LNCAP (cell line): Measurements from ENCODE around the gene SLC5A10.

ENCODE experiments used
- TF ChIP-seq, protein P1 (sequence below): fragments of 450-650 bp; IDR thresholded peaks from 2 replicates; pipeline ENCODE4 v1.5.1; 2017; ENCODE audit warnings: mild to moderate bottlenecking

The SLC5A10 gene

DNA sequence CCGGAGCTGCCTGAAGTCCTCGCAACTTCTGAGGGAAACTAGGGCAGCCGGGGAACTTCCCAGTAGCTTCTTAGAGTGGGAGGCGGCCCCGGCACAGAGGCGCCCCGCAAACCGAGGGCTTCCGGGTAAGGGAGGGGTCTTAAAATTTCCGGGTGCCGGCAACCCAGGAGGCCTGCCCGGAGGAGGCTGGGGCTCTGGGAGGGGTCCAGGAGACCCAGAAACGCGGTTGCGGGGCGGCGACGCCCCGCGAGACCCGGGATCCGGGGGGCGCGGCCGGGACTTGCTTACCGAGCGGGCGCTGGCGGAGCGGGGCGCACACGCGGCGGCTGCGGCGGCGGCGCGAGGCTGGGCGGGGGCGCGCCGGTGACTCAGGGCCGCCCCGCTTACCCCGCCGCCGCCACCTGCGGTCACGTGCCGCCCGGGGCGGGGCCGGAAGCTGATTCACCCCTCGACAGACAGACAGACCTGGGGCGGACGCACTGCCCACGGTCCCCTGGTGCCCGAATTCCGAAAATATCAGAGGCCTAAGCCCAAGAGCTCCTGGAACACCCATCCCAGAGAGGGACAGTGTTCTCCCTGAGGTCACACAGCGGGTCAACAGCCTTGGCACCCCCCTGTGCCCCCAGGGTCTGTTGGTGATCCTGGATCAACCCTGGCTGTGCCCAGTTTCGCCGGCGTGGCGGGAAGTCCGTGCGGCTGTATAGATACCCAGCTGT, 52.6 kb downstream of the SLC5A10 start, which contains the start of gene FAM83G:
Gene FAM83G (minus strand): TSS at position 344 of the 716 bp plus-strand sequence. CDS start 723 bp downstream, outside the sequence.
- TF ChIP-seq, protein P1, sequence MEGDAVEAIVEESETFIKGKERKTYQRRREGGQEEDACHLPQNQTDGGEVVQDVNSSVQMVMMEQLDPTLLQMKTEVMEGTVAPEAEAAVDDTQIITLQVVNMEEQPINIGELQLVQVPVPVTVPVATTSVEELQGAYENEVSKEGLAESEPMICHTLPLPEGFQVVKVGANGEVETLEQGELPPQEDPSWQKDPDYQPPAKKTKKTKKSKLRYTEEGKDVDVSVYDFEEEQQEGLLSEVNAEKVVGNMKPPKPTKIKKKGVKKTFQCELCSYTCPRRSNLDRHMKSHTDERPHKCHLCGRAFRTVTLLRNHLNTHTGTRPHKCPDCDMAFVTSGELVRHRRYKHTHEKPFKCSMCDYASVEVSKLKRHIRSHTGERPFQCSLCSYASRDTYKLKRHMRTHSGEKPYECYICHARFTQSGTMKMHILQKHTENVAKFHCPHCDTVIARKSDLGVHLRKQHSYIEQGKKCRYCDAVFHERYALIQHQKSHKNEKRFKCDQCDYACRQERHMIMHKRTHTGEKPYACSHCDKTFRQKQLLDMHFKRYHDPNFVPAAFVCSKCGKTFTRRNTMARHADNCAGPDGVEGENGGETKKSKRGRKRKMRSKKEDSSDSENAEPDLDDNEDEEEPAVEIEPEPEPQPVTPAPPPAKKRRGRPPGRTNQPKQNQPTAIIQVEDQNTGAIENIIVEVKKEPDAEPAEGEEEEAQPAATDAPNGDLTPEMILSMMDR: no peak

DNA sequence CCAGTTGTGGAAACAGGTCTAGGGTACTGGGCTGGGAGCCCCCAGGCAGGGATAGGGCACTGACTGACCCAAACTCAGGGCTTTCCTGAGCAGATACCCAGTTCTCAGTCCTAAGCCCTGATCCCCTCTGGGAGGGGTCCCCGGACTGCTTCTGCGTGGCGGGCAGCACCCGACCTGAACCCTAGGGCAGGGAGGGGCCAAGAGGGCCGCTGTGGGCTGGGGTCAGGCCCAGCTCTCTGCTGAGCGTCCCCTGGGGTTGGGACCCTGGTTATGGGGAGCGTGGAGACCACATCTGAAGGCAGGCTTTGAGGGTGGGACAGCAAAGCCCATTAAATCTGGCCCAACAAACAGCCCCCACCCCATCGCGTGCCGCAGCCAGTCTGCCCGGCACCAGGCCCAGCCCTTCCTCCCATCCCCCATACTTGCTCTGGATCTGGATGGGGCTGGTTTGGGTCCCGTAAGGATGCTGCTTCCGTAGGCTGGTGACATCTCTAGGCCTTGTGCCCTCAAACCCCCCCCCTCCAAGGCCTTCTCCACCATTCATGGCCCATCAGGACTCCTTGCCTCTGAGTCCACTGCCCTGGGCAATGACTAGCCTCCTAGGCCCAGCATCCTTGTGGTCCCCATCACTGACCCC, 53.3 kb downstream of the SLC5A10 start:
- TF ChIP-seq, protein P1: no peak

DNA sequence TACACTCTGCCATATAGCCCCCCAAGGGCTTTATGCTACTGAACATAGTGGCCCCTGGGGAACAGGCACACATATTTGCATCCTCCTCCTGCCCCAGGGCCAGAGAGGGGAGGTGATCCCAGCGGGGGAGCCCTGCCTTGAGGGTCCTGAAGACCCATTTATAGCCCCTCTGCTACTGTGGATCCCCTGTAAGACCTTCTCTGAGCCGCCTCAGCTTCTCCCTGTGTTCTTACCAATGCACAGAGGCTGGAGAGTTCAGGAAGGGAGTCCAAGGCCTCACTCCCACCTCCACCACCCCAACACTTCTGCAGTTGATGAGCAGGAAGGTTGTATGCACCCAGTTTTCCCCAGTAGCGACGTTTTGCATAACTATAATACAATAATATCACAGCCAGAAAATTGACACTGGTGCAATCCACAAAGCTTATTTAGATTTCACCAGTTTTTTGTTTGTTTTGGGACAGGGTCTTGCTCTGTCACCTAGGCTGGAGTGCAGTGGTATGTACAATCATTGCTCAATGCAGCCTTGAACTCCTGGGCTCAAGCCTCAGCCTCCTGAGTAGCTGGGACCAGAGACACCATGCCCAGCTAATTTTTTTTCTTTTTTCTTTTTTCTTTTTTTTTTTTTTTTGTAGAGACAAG, 53.9 kb downstream of the SLC5A10 start:
- TF ChIP-seq, protein P1: no peak

DNA sequence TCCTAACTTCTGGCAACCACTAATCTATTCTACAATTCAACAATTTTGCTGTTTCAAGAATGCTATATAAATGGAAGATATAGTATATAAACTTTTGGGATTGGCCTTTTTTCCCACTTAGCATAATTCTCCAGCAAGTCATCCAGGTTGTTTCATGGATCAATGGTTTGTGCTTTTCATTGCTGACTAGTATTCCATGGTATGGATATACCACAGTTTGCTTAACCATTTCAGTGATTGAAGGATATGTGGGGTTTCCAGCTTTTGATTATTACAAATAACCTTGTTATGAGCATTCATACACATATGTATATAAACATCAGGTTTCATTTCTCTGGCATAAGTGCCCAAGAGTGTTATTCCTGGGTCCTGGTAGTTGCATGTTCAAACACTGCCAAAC, 54.7 kb downstream of the SLC5A10 start:
- TF ChIP-seq, protein P1: no peak

DNA sequence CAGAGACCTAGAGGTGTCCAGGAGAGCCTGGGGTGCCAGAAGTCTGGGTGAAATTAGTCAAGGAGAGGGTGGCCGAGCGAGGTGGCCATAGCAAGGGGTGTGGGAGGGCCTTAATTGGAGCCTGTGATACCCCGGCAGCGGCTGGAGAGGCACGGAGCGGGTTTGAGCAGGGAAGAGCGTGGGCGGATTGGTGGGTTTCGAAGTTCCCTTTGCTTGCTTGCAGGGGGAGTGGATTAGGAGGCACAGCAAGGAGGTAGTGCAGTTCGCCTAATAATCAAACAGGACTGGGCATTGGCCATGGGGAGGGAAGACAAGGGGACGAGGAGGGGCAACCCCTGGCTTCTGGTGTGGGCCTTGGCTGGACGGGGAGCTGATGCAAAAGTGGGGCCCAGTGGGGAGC, 58.0 kb downstream of the SLC5A10 start:
- TF ChIP-seq, protein P1: no peak

DNA sequence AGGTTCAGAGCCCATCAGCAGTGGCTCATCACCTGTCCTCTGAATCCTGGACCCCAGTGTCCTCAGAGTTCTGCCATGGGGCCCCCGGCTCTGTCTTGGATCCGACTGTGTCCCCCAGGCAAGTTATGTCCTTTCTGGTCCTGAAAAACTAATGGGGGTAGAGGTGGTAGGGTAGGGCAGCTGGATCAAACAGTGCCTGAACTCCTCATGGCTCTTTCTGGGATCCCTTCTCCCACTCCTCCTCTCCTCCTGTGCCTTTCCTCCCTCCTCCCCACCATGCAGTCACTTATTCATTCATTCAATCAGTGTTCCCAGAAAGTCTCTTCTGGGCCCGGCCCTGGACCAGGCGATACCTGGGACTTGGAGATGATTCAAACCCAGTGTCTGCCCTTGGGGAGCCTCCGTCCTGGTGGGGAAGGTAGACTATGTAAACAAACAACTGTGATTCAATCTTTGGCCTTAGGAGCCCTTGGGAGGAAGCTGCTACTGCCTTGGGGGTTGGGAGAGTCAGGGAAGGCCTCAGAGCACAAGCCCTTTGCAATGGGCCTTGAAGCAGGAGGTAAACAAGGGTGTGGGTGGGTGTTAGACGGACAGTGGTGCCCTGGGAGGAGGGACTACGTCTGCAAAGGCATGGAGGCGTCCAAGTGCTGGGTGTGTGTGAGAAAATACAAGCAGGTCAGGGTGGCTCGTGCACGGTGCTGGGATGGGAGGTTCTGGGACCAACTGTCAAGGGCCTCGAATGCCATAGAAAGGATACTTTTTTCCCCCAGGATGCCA, 59.0 kb downstream of the SLC5A10 start:
- TF ChIP-seq, protein P1: no peak

DNA sequence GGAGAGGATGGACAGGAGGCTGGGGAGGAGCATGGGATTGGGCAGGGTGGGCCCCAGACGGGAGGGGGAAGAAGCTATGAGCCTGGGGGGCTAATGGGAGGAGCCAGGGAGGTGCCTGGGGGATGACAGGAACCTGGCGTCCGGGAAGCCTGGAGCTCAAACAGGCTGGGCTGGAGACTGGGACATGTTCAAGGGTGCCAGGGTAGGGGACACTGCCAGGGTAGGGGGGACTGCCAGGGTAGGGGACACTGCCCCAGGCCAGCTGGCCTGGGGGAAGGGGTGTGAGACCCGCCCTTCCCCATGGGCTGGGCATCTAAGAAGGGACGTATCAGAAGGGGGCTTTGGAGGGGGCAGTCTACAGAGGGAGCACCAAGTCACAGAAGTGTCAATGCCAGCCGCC, 59.6 kb downstream of the SLC5A10 start:
- TF ChIP-seq, protein P1: no peak
